Right lobe of liver (tissue), 6 donors: Measurements from ENCODE around the gene C8B. TPM values are rescaled to one million over a fixed set of nuclear protein-coding genes. Genes with fewer than 3 reads are reported as not detected.

Experiments
- ATAC-seq, 4 donors: fragments of 200-7000 bp; cut with Tn5 transposase; one replicate each; pipeline ENCODE4 v1.9.1; 2020; ENCODE audit warnings: mild to moderate bottlenecking in 4 of 4, moderate library complexity in 4 of 4
- DNase-seq, 3 donors: peaks; one replicate each; pipeline ENCODE4 v3.0.0-alpha.2; 2020
- H3K27ac ChIP-seq, 3 donors: fragments of 200-600 bp; one replicate each; pipeline ENCODE4 v1.8.0; 2022
- H3K27me3 ChIP-seq, 2 donors: fragments of 200-600 bp; one replicate each; pipeline ENCODE4 v1.8.0; 2022
- H3K36me3 ChIP-seq, 4 donors: fragments of 200-600 bp; sonication (generic) in 1 of 4; one replicate each; pipeline versions ENCODE4 v1.5.1 to v1.8.0; 2017 to 2022; ENCODE audit warnings: control low read depth in 1 of 4
- H3K4me1 ChIP-seq, 4 donors: fragments of 200-600 bp; sonication (generic) in 1 of 4; one replicate each; pipeline versions ENCODE4 v1.5.1 to v1.8.0; 2017 to 2022; ENCODE audit warnings: control low read depth in 1 of 4
- H3K4me3 ChIP-seq, 3 donors: fragments of 200-600 bp; one replicate each; pipeline ENCODE4 v1.8.0; 2022
- H3K9me3 ChIP-seq, 4 donors: fragments of 200-600 bp; sonication (generic) in 1 of 4; one replicate each; pipeline versions ENCODE4 v1.5.1 to v1.8.0; 2017 to 2022; ENCODE audit warnings: control low read depth in 1 of 4
- POLR2A ChIP-seq: fragments of 450-650 bp; IDR thresholded peaks from one replicate; pipeline ENCODE4 v1.6.1; 2017; ENCODE audit warnings: antibody characterized with exemption, mild to moderate bottlenecking
- WGBS: methylation state at CpG from one replicate; pipeline ENCODE4 v1.1.6; 2018; ENCODE audit warnings: low coverage, low lambda C conversion rate; ENCODE audit not compliant: insufficient coverage; ENCODE audit errors: missing lambda C conversion rate; 5-methylcytosine and 5-hydroxymethylcytosine counted together
- intact Hi-C, 2 donors: fragments of 100-400 bp; cut with DNase I; formaldehyde crosslinking; loops; one replicate each; pipeline versions ENCODE4 v1.11.2 to v1.14.1; 2022
- total RNA-seq, 6 experiments: library from RNA; depleted of rRNA in 2 of 6; stranded (reverse); fragments of >200 nt in 2 of 6; fragmentation: NEBNext Ultra II Directional in 3 of 6; extraction: Animal tissue kit (Norgen Biotek cat#: 25700) in 3 of 6; gene quantifications; one replicate each; pipeline versions ENCODE4 v1.1.0 to v1.2.4, GENCODE V29; 2016 to 2023
- TF ChIP-seq, protein P1 (sequence below), 4 donors: fragments of 200-600 bp in 3 of 4; fragments of 450-650 bp in 1 of 4; IDR thresholded peaks; one replicate each; pipeline versions ENCODE4 v1.5.1 to v1.8.0; 2016 to 2022; ENCODE audit warnings: antibody characterized with exemption in 4 of 4, mild to moderate bottlenecking in 2 of 4
- donor health status: DM: no; HTN: yes; CAD: no.
- donor health status: DM: no; HTN: no; CAD: no.
- donor health status: DM: no; HTN: no; CAD: no.
- donor health status: DM: no; HTN: yes; CAD: no.
- donor health status: DM: no; HTN: yes; CAD: no.

The C8B gene
- total RNA-seq, 6 experiments from 2014 or later = 289 to 573 (median 400) TPM

DNA sequence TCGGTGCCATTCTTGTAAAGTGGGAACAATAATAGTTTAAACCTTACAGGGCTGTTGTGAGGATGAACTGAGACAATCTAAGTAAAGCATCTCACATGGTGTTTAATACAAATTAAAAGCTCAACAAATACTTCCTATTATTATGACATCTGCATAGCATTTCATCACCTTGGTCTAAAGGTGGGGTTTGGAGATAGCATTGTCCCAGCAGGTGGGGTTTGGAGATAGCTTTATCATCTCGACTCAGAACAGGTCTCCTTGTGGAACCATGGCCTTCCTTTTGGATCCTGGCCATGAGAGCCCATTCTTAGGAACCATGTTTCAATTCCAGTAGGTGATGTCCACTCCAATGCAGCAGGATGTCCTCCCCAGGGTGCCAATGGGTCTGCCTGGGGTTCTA, 20.6 kb upstream of the C8B start:
- Histone ChIP-seq H3K4me1 (no peaks in the 10 kb centered on the region), H3K9me3 (no peaks in the 10 kb centered on the region), H3K27ac (no peak overlapping the region), H3K4me3 (no peak overlapping the region), H3K36me3 (no peaks in the 10 kb centered on the region), H3K27me3 (no peaks in the 10 kb centered on the region)
- no peak for DNase-seq
- intact Hi-C loops = no loop called here
- WGBS = 87% methylated on average over 2 of the region's 2 CpGs
- ATAC-seq = no peak
- TF ChIP-seq POLR2A = no peak
- TF ChIP-seq, protein P1, sequence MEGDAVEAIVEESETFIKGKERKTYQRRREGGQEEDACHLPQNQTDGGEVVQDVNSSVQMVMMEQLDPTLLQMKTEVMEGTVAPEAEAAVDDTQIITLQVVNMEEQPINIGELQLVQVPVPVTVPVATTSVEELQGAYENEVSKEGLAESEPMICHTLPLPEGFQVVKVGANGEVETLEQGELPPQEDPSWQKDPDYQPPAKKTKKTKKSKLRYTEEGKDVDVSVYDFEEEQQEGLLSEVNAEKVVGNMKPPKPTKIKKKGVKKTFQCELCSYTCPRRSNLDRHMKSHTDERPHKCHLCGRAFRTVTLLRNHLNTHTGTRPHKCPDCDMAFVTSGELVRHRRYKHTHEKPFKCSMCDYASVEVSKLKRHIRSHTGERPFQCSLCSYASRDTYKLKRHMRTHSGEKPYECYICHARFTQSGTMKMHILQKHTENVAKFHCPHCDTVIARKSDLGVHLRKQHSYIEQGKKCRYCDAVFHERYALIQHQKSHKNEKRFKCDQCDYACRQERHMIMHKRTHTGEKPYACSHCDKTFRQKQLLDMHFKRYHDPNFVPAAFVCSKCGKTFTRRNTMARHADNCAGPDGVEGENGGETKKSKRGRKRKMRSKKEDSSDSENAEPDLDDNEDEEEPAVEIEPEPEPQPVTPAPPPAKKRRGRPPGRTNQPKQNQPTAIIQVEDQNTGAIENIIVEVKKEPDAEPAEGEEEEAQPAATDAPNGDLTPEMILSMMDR (IDR thresholded peaks at IDR 0.05) = no peak

GRCh38 chr1:56985857-56986256, 20.0 kb upstream of the C8B start:
- no peaks in the 10 kb centered on the region for H3K27me3 ChIP-seq
- WGBS = 80% methylated on average over 1 of the region's 2 CpGs
- H3K4me3 ChIP-seq = no peak overlapping the region
- H3K9me3 ChIP-seq = no peaks in the 10 kb centered on the region
- no peak overlapping the region for H3K27ac ChIP-seq
- no peaks in the 10 kb centered on the region for H3K36me3 ChIP-seq
- H3K4me1 ChIP-seq = no peaks in the 10 kb centered on the region
- DNase-seq (no peak), ATAC-seq (no peak)
- no peak for TF ChIP-seq POLR2A
- TF ChIP-seq, protein P1 (IDR thresholded peaks at IDR 0.05) = no peak
- intact Hi-C loops = no loop called here

- no peaks in the 10 kb centered on the region for H3K4me1 ChIP-seq
- ATAC-seq (no peak), DNase-seq (no peak)
- H3K9me3 ChIP-seq = no peaks in the 10 kb centered on the region
- intact Hi-C loops = no loop called here
- H3K27ac ChIP-seq = no peak overlapping the region
- TF ChIP-seq, protein P1 (IDR thresholded peaks at IDR 0.05) = no peak
- no peak for TF ChIP-seq POLR2A
- WGBS = 90% methylated on average over 2 of the region's 6 CpGs
- no peaks in the 10 kb centered on the region for H3K36me3 ChIP-seq
- H3K27me3 ChIP-seq = no peaks in the 10 kb centered on the region
- no peak overlapping the region for H3K4me3 ChIP-seq
Measured at GRCh38 chr1:56983484-56983883, 17.7 kb upstream of the C8B start.

- Histone ChIP-seq H3K27me3 (no peaks in the 10 kb centered on the region), H3K4me3 (no peak overlapping the region), H3K36me3 (no peaks in the 10 kb centered on the region), H3K4me1 (no peaks in the 10 kb centered on the region), H3K27ac (no peak overlapping the region), H3K9me3 (no peaks in the 10 kb centered on the region)
- DNase-seq = no peak
- no peak for ATAC-seq
- intact Hi-C loops = no loop called here
- WGBS = 61% methylated on average over 3 of the region's 4 CpGs
- TF ChIP-seq POLR2A = no peak
- TF ChIP-seq, protein P1 (IDR thresholded peaks at IDR 0.05) = no peak
Measured at GRCh38 chr1:56979986-56980755, 14.4 kb upstream of the C8B start.
